Thoracic aorta (tissue), 2 donors: ENCODE results near the gene UNC119. TPM values are rescaled to one million over a fixed set of nuclear protein-coding genes. Genes with fewer than 3 reads are reported as not detected.

Source experiments
- ATAC-seq: fragments of 150-250 bp; one replicate; pipeline ENCODE4 v1.8.0; 2017; ENCODE audit warnings: low read depth; ENCODE audit not compliant: insufficient number of reproducible peaks, low FRiP score
- DNase-seq: peaks from one replicate; pipeline ENCODE4 v3.0.0-alpha.2; 2020; ENCODE audit warnings: low spot score
- H3K27ac ChIP-seq, 2 donors: fragments of 200-600 bp; sonication (generic); 1 replicate in 1 of 2; 2 replicates in 1 of 2; pipeline ENCODE4 v1.5.1; 2016; ENCODE audit warnings: mild to moderate bottlenecking in 2 of 2, moderate library complexity in 2 of 2
- H3K27me3 ChIP-seq: fragments of 200-600 bp; sonication (generic); replicated peaks from 2 replicates; pipeline ENCODE4 v1.6.0; 2016; ENCODE audit warnings: mild to moderate bottlenecking; ENCODE audit not compliant: insufficient read depth
- H3K36me3 ChIP-seq: fragments of 200-600 bp; sonication (generic); one replicate; pipeline ENCODE4 v1.5.1; 2016
- H3K4me1 ChIP-seq, 2 donors: fragments of 200-600 bp; sonication (generic); 1 replicate in 1 of 2; 2 replicates in 1 of 2; pipeline versions ENCODE4 v1.5.1 to v1.6.0; 2016; ENCODE audit warnings: low read depth in 2 of 2, mild to moderate bottlenecking in 1 of 2; ENCODE audit not compliant: control insufficient read depth in 1 of 2
- H3K4me3 ChIP-seq: fragments of 200-600 bp; sonication (generic); 2 replicates; pipeline ENCODE4 v1.5.1; 2016; ENCODE audit warnings: mild to moderate bottlenecking
- H3K9me3 ChIP-seq: fragments of 200-600 bp; sonication (generic); 2 replicates; pipeline ENCODE4 v1.5.1; 2016
- CTCF ChIP-seq: fragments of 200-600 bp; sonication (generic); IDR thresholded peaks from one replicate; pipeline ENCODE4 v1.5.1; 2019; ENCODE audit warnings: antibody characterized with exemption
- total RNA-seq, 2 donors: library from RNA; depleted of rRNA; stranded (reverse); fragments of >200 nt; gene quantifications; one replicate each; pipeline versions ENCODE4 v1.1.0 to v1.2.3, GENCODE V29; 2016

Gene UNC119
- total RNA-seq, 2 donors from 2014 or later = 27.8 to 34.9 TPM

- H3K4me1 ChIP-seq = peaks cover 5 to 16% of the 10 kb centered on the region in 2 donors
- H3K27me3 ChIP-seq = no peaks in the 10 kb centered on the region
- DNase-seq (no peak), ATAC-seq (no peak)
- TF ChIP-seq CTCF = no peak
- H3K27ac ChIP-seq = no peak overlapping the region
- no peaks in the 10 kb centered on the region for H3K36me3 ChIP-seq
- H3K4me3 ChIP-seq = no peak overlapping the region
- H3K9me3 ChIP-seq = no peaks in the 10 kb centered on the region
Observed at GRCh38 chr17:28597606-28598383, 45.4 kb upstream of the UNC119 start.

GRCh38 chr17:28592260-28592659 lies 39.8 kb upstream of the UNC119 start:
- ATAC-seq (no peak), DNase-seq (no peak)
- no peak for TF ChIP-seq CTCF
- Histone ChIP-seq H3K4me3 (no peak overlapping the region), H3K4me1 (no peaks in the 10 kb centered on the region), H3K9me3 (no peaks in the 10 kb centered on the region), H3K27ac (no peak overlapping the region), H3K27me3 (no peaks in the 10 kb centered on the region), H3K36me3 (no peaks in the 10 kb centered on the region)

GRCh38 chr17:28585851-28586250 lies 33.4 kb upstream of the UNC119 start:
- ATAC-seq (no peak), DNase-seq (no peak)
- H3K27me3 ChIP-seq = no peaks in the 10 kb centered on the region
- peaks cover 3% of the 10 kb centered on the region for H3K36me3 ChIP-seq
- H3K27ac ChIP-seq = no peak overlapping the region
- H3K4me3 ChIP-seq = no peak overlapping the region
- H3K9me3 ChIP-seq = no peaks in the 10 kb centered on the region
- H3K4me1 ChIP-seq = no peaks in the 10 kb centered on the region
- TF ChIP-seq CTCF = no peak

- Histone ChIP-seq H3K4me1 (no peaks in the 10 kb centered on the region), H3K9me3 (no peaks in the 10 kb centered on the region), H3K36me3 (peaks cover 3% of the 10 kb centered on the region), H3K4me3 (no peak overlapping the region), H3K27me3 (no peaks in the 10 kb centered on the region), H3K27ac (no peak overlapping the region)
- no peak for DNase-seq
- no peak for TF ChIP-seq CTCF
- no peak for ATAC-seq
Observed at GRCh38 chr17:28584434-28584833, 32.0 kb upstream of the UNC119 start.

- no peaks in the 10 kb centered on the region for H3K4me1 ChIP-seq
- no peak for TF ChIP-seq CTCF
- no peak overlapping the region for H3K4me3 ChIP-seq
- DNase-seq = no peak
- ATAC-seq = no peak
- H3K36me3 ChIP-seq = peaks cover 3% of the 10 kb centered on the region
- no peaks in the 10 kb centered on the region for H3K27me3 ChIP-seq
- no peak overlapping the region for H3K27ac ChIP-seq
- H3K9me3 ChIP-seq = no peaks in the 10 kb centered on the region
Observed at GRCh38 chr17:28582513-28582912, 30.1 kb upstream of the UNC119 start.
